ENCODE data around the gene SLC5A11. TPM values are rescaled to one million over a fixed set of nuclear protein-coding genes. Genes with fewer than 3 reads are reported as not detected.

SLC5A11 gene
- total RNA-seq, 1 experiment from 2014 or later: not detected

GRCh38 chr16:24846548-24847357 is 990 bp downstream of the SLC5A11 start:
- no peak overlapping the region for H3K27ac Mint-ChIP-seq
- DNase-seq (ENCODE audit: low spot score) (no peak), ATAC-seq (no peak)
- H3K27me3 Mint-ChIP-seq (ENCODE audit: low read depth): no peaks in the 10 kb centered on the region
- ChIA-PET CTCF (interaction anchor here (2.0 kb wide), 1 partner anchor 12 kb away, joined by 7 read pairs; no protein-coding TSS in a partner anchor), POLR2A (interaction anchor here (0.7 kb wide), 1 partner anchor 660 kb away, joined by 11 read pairs; no protein-coding TSS in a partner anchor)
- H3K9me3 Mint-ChIP-seq: no peaks in the 10 kb centered on the region
- no peak for TF ChIP-seq GTF2I (CRISPR knock-in tag; conservative IDR thresholded peaks at IDR 0.05)
- no peak for TF ChIP-seq GRHL2 (CRISPR knock-in tag; IDR thresholded peaks at IDR 0.05; ENCODE audit: insufficient replicate concordance, severe bottlenecking)
- TF ChIP-seq NR3C1 (CRISPR knock-in tag; conservative IDR thresholded peaks at IDR 0.05; ENCODE audit: low read depth): no peak
- no peak for TF ChIP-seq IRF1 (CRISPR knock-in tag; IDR thresholded peaks at IDR 0.05)
- no peak for TF ChIP-seq ZNF416 (CRISPR knock-in tag; IDR thresholded peaks at IDR 0.05)
- no peak for TF ChIP-seq ZNF423 (CRISPR knock-in tag; IDR thresholded peaks at IDR 0.05)
- no peak for TF ChIP-seq ZNF317 (CRISPR knock-in tag; IDR thresholded peaks at IDR 0.05; ENCODE audit: borderline replicate concordance, low read depth)
- no peak for TF ChIP-seq SMAD4 (CRISPR knock-in tag; IDR thresholded peaks at IDR 0.05)
- TF ChIP-seq KAT7 (CRISPR knock-in tag; IDR thresholded peaks at IDR 0.05; ENCODE audit: borderline replicate concordance): no peak
- TF ChIP-seq SMAD3 (CRISPR knock-in tag; IDR thresholded peaks at IDR 0.05; ENCODE audit: borderline replicate concordance): no peak
- no peak for TF ChIP-seq TEAD4 (CRISPR knock-in tag; IDR thresholded peaks at IDR 0.05)
- TF ChIP-seq OVOL2 (CRISPR knock-in tag; IDR thresholded peaks at IDR 0.05; ENCODE audit: borderline replicate concordance): no peak
- TF ChIP-seq ERG (CRISPR knock-in tag; IDR thresholded peaks at IDR 0.05): no peak
- H3K4me3 Mint-ChIP-seq: no peak overlapping the region
- H3K36me3 Mint-ChIP-seq: no peaks in the 10 kb centered on the region
- no peaks in the 10 kb centered on the region for H3K4me1 Mint-ChIP-seq

- Mint-ChIP-seq H3K4me3 (no peak overlapping the region), H3K27me3 (ENCODE audit: low read depth) (no peaks in the 10 kb centered on the region), H3K27ac (no peak overlapping the region), H3K4me1 (no peaks in the 10 kb centered on the region), H3K36me3 (no peaks in the 10 kb centered on the region), H3K9me3 (no peaks in the 10 kb centered on the region)
- no peak for ATAC-seq
- POLR2A ChIA-PET: interaction anchor here (0.7 kb wide), 1 partner anchor 661 kb away, joined by 11 read pairs; no protein-coding TSS in a partner anchor
- no peak for DNase-seq (ENCODE audit: low spot score)
- CTCF ChIA-PET: interaction anchor here (2.0 kb wide), 1 partner anchor 13 kb away, joined by 7 read pairs; no protein-coding TSS in a partner anchor
- TF ChIP-seq ZNF532 (CRISPR knock-in tag; IDR thresholded peaks at IDR 0.05; ENCODE audit: borderline replicate concordance) (no peak), ATF3 (CRISPR knock-in tag; conservative IDR thresholded peaks at IDR 0.05) (no peak), KAT7 (CRISPR knock-in tag; IDR thresholded peaks at IDR 0.05; ENCODE audit: borderline replicate concordance) (no peak), NFYB (CRISPR knock-in tag; conservative IDR thresholded peaks at IDR 0.05; ENCODE audit: low read depth) (no peak)
Measured at GRCh38 chr16:24847358-24847664, 1.5 kb downstream of the SLC5A11 start.

Data from WTC11 (cell line).